Stimulated activated naive CD4-positive, alpha-beta T cell treated with Interleukin-2 at 50 U/mL for 16 hours (primary cell): ENCODE results near the gene NUDCD3.

ENCODE experiments used
- DNase-seq: peaks from one replicate; lab custom pipeline; 2025; lab: John Stamatoyannopoulos, UW

The NUDCD3 gene

DNA sequence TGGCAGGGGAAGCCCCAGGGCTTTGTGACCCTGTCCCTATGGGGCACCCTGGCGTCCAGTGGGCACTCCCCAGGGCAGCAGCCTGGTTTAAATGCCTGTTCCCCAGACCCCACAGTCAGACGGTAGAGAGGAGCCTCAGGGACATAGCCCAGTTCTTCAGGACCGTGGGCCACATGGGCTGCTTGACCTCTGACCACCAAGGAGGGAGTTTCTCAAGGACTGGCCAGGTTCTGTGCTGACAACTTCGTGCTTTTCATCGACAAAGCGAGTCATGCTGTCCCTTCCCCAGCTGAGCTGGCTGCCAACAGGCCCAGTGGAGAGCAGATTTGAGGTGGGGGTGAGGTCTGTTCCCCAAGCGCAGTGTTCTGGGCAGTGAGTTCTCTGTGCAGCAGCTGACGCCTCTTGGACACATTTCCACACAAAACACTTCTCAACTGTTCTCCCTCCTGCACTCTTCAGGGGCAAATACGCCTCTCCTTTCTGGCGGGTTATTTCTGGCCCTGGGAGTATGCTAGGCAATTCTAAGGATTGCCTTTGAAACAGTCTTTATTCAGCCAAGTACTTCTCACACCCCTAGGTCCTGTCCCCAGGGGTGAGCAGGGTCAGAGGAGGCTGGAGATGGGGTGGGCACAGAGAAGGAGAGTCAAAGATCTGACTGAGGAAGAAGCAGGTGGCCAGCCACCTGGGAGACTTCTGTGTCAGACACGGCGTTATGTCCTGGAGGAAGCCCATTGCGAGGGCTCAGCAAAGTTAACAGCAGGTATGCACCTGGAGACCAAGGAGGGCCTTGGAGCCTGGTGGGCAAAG is 107.8 kb downstream of the NUDCD3 start:
- no peak for DNase-seq

DNA sequence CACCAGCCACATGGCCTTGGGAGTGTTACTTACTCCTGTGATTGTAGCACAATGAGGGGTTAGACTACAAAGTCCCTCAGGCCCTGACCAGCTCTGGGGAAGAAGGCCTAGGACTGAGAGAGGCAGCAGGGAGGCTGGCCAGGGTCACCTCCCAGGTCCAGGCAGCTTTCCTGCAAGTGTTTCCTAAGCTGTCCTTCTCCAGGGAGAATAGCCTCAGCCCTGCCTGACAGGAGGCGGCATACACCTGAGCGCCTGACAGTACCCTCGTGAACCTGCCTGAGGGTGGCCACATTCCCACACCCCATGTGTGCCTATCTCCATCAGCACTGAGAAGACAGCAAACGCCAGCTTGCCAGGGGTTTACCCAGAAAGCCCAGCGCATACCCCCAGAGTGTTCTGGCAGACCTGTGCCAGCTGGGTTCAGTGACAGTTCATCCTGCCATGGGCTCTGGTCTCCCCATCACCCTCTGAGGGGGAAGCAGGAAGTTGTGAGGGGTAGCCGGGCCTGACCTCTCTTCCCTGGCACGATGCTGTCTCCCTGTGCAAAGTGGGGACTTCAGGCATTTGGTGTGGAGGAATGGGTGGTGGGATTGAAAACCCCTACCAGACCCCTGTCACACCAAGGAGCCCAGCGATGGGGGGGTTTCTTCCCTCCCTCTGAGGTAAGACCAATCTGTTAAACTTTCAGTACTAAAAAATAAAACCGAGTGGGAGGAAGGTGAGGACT is 108.8 kb downstream of the NUDCD3 start:
- no peak for DNase-seq

DNA sequence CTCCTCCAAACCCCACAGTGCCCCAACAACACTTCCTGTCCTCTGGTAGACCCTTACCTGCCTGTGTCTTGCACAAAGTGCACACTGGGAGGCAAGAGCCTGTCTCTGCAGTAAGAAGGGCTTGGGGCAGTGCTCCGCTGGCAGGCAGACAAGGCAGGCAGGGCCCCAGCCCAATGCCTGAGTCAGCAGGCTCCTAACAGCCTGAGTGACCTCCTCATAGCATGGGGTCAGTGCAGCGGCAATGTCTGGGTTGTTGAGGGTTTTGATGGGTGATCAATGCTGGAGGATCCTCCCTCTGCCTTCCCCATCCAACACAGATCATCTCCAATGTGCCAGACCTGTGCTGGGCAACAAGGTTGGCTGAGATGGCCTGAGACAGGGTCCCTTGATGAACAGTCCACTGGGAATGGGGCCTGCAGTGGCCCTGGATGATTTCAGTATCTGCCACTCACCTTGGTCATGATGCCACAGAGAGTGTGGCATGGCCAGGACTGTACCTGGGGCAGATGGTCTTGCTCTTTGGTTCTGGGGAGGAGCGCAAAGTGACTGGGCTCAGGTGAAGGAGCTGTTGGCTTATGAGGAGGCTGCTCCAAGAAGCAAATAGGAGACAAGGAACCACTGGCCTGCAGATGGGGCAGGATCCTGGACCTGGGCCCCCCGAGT is 109.5 kb downstream of the NUDCD3 start:
- DNase-seq: no peak

DNA sequence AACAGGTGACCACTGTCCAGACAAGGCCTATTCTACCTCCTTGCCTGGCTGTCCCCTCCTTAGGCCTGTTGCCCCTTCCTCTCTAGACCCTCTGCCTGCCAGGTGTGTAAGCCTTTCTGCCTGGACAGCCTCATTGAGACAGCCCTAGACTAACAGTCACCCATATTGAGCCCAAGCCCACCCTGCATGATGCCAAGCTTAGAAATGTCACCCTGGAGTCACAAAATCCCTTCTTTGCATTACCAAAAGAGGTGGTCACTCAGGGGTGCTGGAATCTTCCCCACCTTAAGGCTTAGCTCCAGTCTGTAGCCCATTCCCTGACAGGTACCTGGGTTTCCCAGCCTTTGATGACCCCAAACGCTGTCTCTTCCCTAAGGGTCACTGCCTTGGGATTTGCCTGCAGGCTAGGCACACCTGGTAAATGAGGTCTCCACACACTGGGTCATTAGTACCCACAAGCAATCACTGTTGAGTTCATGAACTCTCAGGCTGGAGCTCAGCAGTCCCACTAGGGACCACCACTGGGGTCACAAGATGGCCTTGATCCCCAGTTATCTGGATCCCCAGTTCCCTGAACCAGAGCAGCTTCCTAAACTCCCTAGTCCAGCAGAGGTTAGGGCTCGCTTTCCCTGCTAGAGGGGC is 110.1 kb downstream of the NUDCD3 start:
- no peak for DNase-seq

DNA sequence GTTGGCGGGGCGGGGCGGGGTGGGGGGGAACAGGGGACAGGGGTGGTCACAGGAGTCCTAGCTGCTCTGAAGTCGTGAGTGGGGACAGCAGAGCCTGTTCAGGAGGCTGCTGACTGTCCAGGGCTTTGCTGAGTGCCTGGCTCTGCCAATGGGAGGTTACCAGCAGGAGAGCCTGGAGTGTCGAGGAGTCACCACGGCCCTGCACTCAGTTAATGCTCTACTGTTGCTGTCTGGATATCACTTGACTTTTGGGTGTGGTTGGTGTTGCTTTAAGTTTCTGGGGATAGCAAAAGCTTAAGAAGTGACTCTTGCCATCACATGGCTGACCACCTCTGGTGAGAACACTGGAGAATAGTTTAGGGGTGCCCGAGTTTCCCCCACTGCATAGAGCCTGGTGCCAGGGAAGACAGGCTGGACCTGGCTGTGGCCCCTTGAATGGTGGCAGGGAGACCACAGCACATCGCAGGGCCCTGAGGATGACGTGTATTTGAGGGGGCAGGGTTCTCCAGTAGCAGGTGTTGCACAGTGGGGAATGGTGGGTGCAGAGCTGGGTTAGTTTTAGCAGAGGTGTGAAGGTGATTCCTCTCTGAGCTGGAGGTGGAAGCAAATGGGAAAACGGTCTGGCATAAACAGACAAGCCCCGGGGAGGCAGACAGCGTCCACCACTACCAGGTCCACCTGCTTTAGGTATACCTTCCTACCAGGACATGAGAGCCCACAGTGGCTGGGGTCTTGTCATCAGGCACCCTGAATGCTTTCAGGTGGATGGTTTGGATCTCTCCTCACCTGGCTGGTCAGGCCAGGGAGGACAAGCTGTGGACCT is 110.9 kb downstream of the NUDCD3 start:
- no peak for DNase-seq

DNA sequence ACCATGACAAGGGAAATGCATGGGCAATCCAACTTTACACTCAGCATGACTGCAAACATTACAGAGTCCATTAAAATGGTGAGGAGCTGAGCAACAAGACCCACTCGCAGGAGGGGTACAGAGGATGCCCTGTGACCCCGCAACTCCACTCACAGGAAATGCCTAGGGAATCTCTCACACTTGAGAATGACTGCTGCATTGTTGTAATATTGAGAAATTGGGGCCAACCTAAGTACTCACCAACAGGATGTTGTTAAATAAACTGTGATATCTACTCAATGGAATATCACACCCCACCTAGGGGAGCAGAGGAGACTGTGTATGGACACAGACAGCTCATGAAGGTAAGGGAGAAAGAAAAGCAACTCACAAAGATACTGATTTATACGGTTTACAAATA is 111.7 kb downstream of the NUDCD3 start:
- no peak for DNase-seq

DNA sequence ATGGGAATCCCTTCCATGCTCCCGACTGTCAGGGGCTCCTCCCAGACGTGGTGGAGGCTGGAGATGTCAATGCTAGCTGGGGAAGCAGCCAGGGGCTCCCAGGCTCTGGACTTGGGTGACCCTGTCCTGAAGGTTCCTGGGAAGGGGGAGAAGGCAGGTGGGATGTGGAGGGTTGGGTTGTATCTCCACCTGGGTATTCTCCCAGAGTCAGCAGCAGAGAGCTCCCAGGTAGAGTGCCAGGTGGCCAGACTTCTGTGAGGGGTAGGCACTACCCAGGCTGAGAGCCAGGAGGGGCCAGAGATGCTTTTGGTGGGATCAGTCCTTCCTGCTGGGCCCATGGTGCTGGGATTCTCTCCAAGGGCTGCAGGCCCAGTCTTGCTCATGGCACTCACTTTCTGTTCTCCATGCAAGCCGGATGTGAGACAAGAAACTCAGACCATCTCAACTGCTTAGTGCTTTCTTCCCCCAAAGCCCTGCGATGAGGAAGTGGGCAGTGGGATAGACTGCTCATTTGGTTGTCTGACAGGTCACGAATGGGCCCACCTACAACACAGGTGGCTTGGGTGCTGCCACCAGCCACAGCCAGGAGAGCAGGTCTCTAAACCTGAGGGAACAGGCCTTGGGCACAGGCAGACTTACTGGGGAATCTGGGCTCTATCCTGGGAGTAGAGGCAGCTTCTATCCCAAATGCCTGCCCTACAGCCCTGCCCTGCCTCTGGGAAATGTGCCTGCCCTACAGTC is 112.6 kb downstream of the NUDCD3 start:
- DNase-seq: no peak

DNA sequence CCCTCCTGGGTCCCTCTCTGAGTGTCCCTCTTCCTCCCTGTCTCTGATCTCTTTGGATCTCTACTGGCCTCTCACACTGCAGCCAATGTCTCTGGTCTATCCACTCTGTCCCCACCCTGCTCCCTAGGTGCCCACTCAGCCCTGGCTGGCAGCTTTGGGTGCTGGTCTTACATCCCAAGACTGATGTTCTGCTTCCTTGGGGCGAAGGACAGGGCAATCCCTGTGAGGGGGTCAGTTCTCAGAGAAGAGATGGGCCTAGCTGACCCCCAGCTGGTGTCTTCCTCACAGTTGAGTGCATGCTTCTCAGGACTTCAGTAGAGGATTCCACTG is 113.4 kb downstream of the NUDCD3 start:
- no peak for DNase-seq

DNA sequence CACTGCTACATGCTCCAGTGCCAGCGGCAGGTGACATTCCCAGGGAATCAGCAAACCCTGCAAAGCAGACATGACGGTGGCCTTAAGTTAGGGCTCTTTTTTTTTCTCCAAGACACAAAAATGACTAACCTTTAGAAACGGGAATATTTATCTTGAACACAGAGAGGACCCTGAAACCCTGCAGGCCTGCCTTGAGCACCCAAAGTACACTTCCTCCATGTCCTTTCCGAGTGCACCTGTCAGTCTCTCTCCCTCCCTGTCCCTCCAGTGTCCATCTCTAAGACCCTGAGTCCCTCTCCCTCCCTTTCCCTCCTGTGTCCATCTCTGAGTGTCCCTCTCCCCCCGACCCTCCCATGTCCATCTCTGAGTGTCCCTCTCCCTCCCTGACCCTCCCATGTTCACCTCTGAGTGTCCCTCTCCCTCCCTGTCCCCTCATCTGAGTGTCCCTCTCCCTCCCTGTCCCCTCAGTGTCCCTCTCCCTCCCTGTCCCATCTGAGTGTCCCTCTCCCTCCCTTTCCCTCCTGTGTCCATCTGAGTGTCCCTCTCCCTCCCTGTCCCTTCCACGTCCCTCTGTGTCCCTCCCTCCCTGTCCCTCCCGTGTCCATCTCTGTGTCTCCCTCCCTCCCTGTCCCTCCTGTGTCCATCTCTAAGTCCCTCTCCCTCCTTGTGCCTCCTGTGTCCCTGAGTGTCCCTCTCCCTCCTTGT is 113.9 kb downstream of the NUDCD3 start:
- DNase-seq: no peak

DNA sequence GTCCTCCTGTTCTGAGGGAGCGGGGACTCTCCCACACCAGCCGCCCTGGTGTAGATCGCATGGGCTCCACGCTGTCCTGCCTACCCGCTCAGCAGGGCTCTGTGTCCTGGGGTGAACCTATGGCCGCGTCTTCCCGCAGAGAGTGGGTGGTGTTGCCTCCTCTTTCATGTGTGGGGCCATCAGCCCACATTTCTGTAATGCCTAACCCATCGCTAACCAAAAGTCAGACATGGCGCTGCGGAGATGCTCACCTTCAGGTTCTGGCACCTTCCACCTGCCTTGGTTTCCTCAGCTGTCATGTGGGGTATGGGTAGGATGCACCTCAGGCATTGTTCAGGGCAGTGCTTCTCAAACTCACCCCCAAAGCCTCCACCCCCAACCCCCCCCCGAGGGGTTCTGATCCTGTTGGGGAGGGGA is 114.5 kb downstream of the NUDCD3 start:
- DNase-seq: no peak

DNA sequence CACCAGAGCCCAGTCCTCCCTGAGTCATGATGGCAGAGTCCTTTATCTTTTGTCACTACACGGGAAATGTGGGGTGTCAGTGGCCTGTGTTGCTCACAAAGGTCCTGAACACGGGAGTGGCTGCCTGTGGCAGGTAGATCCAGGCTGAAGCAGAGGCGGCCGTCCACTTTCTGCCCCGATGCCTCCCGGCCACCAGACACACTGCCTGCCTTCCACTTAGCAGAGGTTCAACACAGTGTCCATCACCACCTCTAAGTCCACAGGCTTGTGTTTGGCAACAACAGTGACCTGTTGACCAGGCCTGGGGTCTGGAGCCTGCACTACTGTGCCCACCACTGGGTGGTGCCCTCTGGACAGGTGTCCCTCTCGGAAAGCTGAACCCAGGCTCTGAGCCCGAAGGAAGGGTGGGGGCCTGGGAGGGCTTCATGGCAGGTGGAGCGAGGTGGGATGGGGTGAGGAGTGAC is 115.2 kb downstream of the NUDCD3 start:
- no peak for DNase-seq

DNA sequence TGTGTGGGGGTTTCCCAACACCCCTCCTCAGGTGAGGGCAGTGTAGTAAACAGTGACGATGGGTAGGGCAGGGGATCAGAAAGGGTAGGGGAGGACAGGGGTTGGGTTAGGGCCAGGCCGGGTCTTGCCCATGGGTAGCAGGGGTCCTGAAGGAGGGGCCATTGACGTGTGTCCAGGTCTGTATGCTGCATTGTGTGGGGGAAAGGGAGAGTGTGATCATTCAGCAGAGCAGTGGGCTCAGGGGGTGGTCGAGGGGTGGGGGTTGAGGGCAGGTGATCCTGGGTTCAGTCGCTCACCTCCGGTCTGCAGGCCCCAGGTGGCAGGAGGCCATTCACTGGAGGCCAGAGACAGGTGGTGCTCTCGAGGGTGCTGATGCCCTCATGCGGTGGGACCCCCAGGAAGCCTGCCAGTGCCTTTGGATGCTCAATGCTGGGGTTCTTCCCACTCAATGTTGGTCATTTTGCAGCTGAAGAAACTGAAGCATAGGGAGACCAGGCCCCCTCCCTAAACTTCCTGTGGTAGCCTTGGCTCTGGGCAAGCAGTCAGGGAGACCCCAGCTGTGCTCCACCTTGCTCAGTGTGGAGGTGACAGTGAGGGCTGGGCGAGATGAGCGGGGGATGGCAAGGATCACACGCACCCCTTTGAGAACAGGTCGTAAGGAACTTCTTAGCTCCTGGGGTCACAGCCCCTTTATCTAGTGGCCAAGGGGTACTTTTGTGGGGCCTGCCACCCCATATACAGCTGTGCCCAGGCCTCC is 116.3 kb downstream of the NUDCD3 start:
- DNase-seq: no peak

DNA sequence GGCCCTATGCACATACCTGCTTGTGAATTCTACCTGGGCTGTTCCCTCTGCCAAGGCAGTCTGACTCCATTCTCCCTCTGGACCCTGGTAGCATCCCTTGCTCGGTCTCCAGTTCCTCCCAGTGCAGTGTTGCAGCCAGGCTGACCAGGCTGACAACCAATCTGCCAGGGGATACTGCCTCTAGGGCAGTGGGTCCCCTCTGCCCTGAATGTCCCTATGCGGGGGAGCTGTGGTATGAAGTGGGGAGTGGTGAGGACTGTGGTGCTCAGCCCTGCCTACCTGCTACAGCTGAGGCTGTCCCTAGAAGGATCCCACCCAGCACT is 117.1 kb downstream of the NUDCD3 start:
- no peak for DNase-seq

DNA sequence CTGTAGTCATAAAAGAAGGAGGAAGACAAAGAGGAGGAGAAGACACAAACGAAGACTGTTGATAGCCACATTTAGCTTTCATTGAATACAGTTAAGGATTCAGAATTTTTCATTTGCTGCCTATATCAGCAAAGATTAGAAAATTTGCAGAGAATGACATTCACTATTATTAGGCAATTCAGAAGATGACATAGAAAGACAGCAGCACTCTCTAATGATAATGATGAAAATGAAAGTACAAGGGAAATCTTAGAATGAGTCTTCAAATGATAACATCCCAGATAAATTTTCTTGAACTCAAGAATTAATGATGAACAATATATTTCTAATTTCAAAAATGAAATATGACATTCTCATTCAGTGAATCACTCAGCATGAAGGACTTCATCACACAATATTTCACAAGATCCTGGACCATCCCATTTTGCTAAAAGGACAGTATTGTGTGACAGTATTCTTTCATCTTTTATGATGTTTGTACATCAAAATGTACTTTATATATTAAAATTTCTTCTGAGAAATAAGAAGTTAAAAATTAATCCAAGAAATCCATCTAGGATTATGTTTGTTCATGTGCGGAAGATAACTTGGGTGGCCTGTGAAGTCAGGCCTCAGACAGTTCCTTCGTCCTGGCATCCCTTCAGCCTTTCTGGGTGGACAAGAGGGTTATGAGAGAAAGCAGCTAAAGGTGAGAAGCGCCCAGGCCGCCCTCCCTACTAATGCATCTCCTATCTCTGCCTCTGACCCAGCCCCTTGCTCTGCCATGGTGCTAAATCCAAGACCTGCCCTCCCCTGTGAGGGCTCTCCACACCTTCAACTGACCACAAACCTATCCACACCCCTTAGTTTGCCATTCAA is 117.7 kb downstream of the NUDCD3 start:
- no peak for DNase-seq

DNA sequence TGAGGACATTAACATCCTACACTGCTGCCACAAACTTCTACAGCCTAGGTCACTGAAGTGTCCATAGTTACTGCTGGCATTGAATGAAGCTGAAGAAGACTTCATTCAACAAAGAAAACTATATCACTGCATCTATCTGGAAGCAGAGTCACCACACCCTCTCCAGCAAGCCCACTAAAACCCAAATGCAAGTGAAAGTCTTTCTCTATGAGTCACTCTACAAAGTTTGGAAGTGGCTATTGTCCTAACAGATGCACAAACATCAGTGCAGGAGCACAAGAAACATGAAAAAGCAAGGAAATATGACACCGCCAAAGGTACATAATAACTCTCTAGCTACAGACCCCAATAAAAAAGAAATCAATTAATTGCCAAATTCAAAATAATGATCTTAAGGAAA is 121.6 kb downstream of the NUDCD3 start:
- DNase-seq: no peak

DNA sequence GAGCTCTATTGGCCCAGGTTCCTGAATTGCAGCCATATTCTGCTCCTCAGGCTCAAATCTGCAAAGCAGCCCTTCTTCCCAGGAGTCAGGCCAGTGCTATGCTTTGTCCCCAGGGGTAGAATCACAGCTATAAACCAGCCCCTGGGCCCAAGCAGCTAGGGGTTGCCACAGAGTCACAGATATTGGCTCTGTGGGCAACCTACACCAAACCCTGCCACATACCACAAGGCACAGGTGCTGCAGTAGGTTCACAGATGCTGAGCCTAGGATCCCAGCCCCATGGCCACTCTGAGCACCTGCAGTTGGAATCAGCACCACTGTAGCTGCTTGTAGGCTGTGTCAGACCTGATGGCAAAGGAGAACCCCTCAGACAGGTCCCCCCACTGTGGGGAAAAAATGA is 122.0 kb downstream of the NUDCD3 start:
- no peak for DNase-seq

DNA sequence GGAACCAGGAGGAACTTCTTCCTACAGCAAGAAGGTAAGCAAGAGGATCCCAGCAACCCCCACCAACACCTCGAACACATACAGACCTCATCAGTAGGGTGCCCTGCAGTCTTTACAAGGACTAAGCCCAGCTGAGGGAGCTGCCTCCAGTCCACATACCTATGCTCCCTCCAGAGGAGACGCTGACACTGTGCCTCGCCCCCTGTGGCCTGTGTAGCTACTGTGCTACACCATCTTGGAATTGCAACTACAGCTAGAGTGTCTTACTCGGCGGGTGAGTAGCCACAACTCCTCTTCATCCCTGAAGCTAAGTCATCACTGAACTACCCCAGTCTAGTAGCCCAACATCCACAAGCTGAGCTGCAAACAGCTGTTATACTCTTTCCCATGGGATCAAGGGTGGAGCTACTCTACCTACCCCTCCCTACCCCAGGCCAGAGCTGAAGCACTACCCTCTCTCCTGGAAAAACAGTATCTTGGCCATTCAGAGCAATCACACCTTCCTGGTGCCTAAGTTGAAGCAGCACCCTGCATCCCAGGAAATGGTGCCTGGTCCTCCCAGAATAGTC is 122.9 kb downstream of the NUDCD3 start:
- DNase-seq: no peak

DNA sequence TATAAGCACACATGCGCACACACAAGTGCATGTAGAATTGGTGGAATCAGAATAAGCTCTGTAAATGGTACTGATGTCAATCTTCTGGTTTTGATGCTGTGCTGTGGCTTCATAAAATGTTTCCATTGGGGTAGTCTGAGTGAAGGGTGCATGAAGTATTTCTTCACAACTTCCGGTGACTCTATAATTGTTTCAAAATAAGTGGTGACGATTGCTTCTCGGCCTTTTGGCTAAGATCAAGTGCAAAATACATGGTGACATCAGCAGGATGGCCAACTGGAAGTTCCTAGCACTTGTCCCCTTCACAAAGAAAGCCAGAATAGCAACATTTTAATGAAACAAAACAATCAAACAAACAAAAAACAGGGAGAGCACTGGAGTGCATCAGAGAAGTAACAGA is 123.5 kb downstream of the NUDCD3 start:
- DNase-seq: no peak
